Right renal cortex interstitium (tissue), 3 donors: ENCODE results near the gene PTH. TPM values are rescaled to one million over a fixed set of nuclear protein-coding genes. Genes with fewer than 3 reads are reported as not detected.

Experiments used
- DNase-seq, 3 donors: peaks; one replicate each; pipeline ENCODE4 v3.0.0-alpha.2; 2013; ENCODE audit warnings: low read depth in 3 of 3, low spot score in 2 of 3
- polyA plus RNA-seq, 3 donors: library from polyadenylated mRNA; unstranded; fragments of 120-200 nt; gene quantifications; one replicate each; pipeline ENCODE4 v1.2.1, GENCODE V29; 2013; ENCODE audit not compliant: insufficient read length in 3 of 3

Gene PTH
- polyA plus RNA-seq, 3 donors, result not detected

DNA sequence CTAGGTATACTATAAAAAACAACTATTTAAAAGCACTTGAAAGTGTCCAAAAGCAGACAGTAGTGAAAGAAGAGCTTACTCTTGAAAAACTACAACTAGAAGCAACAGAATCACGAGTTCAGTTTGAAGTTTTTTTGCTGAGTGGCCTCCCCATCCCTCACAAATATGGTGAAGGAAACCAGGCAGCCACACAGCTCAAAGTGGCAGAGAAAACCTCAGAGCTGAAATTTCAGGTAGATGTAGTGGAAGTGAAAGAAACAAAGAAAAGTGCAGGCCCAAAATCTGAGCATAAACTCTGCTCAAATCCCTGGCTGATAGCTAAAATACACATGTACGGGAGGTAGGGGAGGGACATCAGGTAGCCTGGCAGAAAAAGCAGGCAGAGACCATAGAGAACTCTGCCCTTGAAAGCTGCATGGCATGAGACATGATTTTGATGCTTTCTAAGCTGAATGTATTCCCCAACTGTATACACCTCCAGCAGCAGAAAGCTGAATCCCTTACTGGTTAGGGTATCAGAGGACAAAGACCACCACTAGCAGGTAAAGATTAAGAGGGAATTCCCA is 44.9 kb downstream of the PTH start:
- no peak for DNase-seq

DNA sequence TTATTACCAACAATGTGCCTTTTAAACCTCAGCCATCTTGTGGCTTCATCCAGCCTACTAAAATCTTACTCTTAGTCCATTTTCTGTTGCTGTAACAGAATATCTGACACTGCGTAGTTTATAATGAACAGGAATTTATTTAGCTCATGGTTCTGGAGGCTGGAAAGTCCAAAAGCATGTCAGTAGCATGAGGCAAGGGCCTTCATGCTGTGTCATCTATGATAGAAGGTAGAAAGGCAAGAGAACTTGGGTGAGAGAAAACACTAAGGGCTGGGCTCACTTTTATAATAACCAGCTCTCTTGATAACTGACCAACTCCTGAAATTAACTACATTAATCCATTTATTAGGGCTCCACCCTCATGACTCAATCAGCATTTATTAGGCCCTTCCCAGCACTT is 46.3 kb downstream of the PTH start:
- no peak for DNase-seq

DNA sequence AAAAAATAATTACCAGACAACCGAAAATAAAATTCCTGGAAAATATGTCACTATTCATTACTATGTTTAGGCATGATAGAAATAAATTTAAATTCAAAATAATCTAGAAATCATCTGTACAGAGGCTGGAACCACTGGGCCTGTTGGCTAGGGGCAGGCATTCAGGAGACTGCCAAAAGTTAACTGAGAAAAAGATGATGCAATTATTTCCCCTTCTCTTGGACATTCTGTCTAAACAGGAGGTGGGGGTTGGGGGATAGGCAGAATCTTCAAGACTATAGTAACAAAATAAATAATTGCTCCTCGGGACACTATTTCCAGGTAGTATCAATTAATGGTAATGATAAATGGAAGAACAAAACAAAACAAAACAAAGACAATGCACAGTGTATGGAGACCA is 46.9 kb downstream of the PTH start:
- DNase-seq, result no peak

DNA sequence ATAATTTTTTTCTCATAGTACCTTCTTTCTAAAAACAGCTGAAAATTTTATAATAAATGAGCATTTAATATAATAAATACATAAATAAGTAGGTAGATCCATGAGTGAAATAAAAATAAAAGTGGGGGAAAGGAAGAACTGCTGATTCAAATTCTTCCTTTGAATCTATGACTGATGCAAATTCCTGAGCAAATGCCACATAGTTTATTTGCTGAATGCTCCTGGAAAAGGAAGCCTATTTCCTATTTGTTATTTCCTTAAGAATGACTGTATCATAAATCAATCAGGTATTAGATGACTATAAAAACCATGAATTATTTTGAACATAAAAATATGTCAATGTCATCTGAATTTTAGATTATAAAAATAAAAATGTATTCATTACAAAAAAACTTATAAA is 49.4 kb downstream of the PTH start:
- no peak for DNase-seq

DNA sequence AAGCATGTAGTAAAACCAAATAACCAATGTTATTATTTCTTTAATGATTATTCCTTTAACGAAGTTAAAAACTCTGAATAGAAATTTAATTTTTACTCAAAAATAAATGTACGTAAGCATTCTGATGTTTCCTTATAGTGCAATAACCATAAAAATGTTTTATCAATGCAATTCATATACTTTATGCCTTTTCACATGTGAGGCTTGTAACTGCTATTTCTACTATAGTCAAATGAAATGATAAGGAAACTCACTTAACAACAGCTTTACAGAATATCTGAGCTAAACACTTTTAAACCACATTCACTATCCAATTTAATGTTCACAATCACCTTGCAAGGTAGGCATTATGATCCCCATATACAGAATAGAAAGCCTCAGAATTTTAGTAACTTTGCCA is 50.2 kb downstream of the PTH start:
- DNase-seq, result no peak

Other genes starting within 250 kb of the PTH start
- 10 to 100 TPM in 2 of 3 donors, 1 to 10 TPM in 1; 9.7 to 11.2 (median 10.3) TPM for gene BMAL1, start 218.2 kb downstream of the PTH start, polyA plus RNA-seq
- gene BTBD10, start 32.8 kb downstream of the PTH start, polyA plus RNA-seq, result 10 to 100 TPM; 36.5 to 38.3 (median 37.7) TPM
- 10 to 100 TPM; 61.0 to 74.1 (median 71.4) TPM for gene FAR1, start 172.7 kb upstream of the PTH start, polyA plus RNA-seq